Heart left ventricle (tissue), 16 donors: ENCODE data around the gene FOXN1. TPM values are rescaled to one million over a fixed set of nuclear protein-coding genes. Genes with fewer than 3 reads are reported as not detected.

Source experiments
- ATAC-seq, 4 donors: fragments of 200-7000 bp; cut with Tn5 transposase; one replicate each; pipeline ENCODE4 v1.9.1; 2020 to 2022; ENCODE audit warnings: moderate library complexity in 4 of 4, mild to moderate bottlenecking in 3 of 4, moderate number of reproducible peaks in 1 of 4
- DNase-seq, 5 donors: peaks; one replicate each; pipeline ENCODE4 v3.0.0-alpha.2; 2020
- H3K27ac ChIP-seq, 12 donors: fragments of 200-600 bp; sonication (generic) in 4 of 12; one replicate each; pipeline versions ENCODE4 v1.5.0 to v1.8.0; 2016 to 2022; ENCODE audit warnings: mild to moderate bottlenecking in 2 of 12
- H3K27me3 ChIP-seq, 9 donors: fragments of 200-600 bp; sonication (generic) in 2 of 9; one replicate each; pipeline versions ENCODE4 v1.5.1 to v1.8.0; 2016 to 2022; ENCODE audit warnings: mild to moderate bottlenecking in 3 of 9
- H3K36me3 ChIP-seq, 9 donors: fragments of 200-600 bp; sonication (generic) in 2 of 9; one replicate each; pipeline versions ENCODE4 v1.5.0 to v1.8.0; 2018 to 2022; ENCODE audit warnings: mild to moderate bottlenecking in 2 of 9
- H3K4me1 ChIP-seq, 12 donors: fragments of 200-600 bp; sonication (generic) in 4 of 12; one replicate each; pipeline versions ENCODE4 v1.5.0 to v1.8.0; 2016 to 2022; ENCODE audit warnings: mild to moderate bottlenecking in 3 of 12
- H3K4me3 ChIP-seq, 12 donors: fragments of 200-600 bp; sonication (generic) in 4 of 12; one replicate each; pipeline versions ENCODE4 v1.5.0 to v1.8.0; 2017 to 2022; ENCODE audit warnings: mild to moderate bottlenecking in 9 of 12, moderate library complexity in 4 of 12
- H3K9me3 ChIP-seq, 12 donors: fragments of 200-600 bp; sonication (generic) in 4 of 12; one replicate each; pipeline versions ENCODE4 v1.5.0 to v1.8.0; 2016 to 2022; ENCODE audit warnings: mild to moderate bottlenecking in 1 of 12
- POLR2A ChIP-seq, 2 donors: fragments of 450-650 bp; IDR thresholded peaks; one replicate each; pipeline ENCODE4 v1.6.1; 2017; ENCODE audit warnings: antibody characterized with exemption in 2 of 2, mild to moderate bottlenecking in 2 of 2, moderate library complexity in 2 of 2
- WGBS, 4 donors: extraction: QIAGEN DNeasy Blood & Tissue Kit in 2 of 4; methylation state at CpG; one replicate each; pipeline versions ENCODE4 v1.1.5 to v1.1.7; 2013 to 2018; 5-methylcytosine and 5-hydroxymethylcytosine counted together
- intact Hi-C, 10 donors: fragments of 100-400 bp; cut with DNase I; formaldehyde crosslinking; loops; one replicate each; pipeline versions ENCODE4 v1.11.1 to v1.14.2; 2022
- polyA plus RNA-seq, 2 donors: library from polyadenylated mRNA; stranded (reverse); fragments of 200-250 nt; gene quantifications; one replicate each; pipeline ENCODE4 v1.2.3, GENCODE V29; 2013
- total RNA-seq, 9 donors: library from RNA; depleted of rRNA in 2 of 9; stranded (reverse); fragments of >200 nt in 2 of 9; fragmentation: NEBNext Ultra II Directional in 3 of 9; extraction: Animal tissue kit (Norgen Biotek cat#: 25700) in 3 of 9; gene quantifications; one replicate each; pipeline versions ENCODE4 v1.1.0 to v1.2.4, GENCODE V29; 2016 to 2023
- TF ChIP-seq, protein P1 (sequence below), 12 donors: fragments of 200-600 bp; sonication (generic) in 4 of 12; IDR thresholded peaks; one replicate each; pipeline versions ENCODE4 v1.5.0 to v1.8.0; 2018 to 2022; ENCODE audit warnings: antibody characterized with exemption in 12 of 12, mild to moderate bottlenecking in 5 of 12
- donor health status: ischemic (EF 13 %, LVEDD 7.1; RV severe dilation, severe dysfunction).
- donor health status: healthy with polysubstance abuse.
- donor health status: DM: no; HTN: yes; CAD: no.
- donor health status: DM: no; HTN: no; CAD: no.
- donor health status: ischemic (EF 25% LVEDD 6.9; RV normal size, moderate dysfunction).
- donor health status: ischemic (EF 25% LVEDD 5.7; RV mildly dilated, moderate dysfunction).
- donor health status: healthy.
- donor health status: DM: yes; HTN: yes; CAD: no.
- donor health status: ischemic (EF 35%, LVEDD 5.7; RV mildly dilated, moderate dysfunction).
- donor health status: nonischemic (EF 11% LVEDD 7.7; RV severe dilation, severe dysfunction).
- donor health status: DM: yes; HTN: yes; CAD: no.
- donor health status: PGD.
- donor health status: ischemic (EF 29% LVEDD 5.4; RV normal size, mild dysfunction).
- donor health status: nonischemic (EF 23%, LVEDD 6.1; RV moderate dilation, normal function).

The FOXN1 gene
- total and polyA plus RNA-seq, 11 donors: not detected

DNA sequence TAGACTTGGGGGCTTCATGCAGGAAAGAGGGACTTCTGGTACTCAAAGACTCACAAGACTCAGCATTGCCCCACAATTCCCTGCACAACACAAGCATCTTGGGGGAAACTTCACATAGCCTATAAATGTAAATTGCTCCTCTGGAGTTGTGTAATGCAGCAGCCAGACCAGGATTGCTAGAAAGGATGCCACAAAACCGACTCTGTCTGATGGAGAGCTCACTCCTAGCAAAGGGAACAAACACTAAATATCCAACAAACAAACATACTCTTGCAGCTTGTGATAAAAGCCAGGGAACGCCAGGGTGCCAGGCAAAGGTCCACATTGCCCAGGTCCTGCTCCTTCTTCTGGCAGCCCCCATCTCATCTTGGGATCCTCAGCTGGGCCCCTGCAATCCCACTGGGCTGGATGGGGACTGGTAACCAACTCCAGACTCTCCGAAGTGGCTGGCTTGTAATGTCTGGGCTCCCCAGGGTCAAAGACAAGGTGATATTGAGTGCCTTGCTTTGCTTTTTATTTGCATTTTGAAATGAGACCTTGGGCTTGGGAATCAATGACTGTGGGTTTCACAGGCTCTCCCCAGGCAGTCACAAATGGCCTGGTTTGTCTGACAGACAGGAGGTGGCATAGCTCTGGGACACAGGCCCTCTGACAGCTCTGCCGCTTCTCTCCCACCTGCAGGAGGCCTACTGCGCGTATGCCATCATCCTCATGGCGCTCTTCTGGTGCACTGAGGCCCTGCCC lies 17.4 kb upstream of the FOXN1 start:
- H3K27me3 ChIP-seq: peaks cover 0 to 7% (median 0%) of the 10 kb centered on the region in 9 donors
- H3K27ac ChIP-seq: no peak overlapping the region
- no peaks in the 10 kb centered on the region for H3K9me3 ChIP-seq
- DNase-seq (no peak), ATAC-seq (no peak)
- no peaks in the 10 kb centered on the region for H3K4me1 ChIP-seq
- intact Hi-C loops: no loop called here
- no peaks in the 10 kb centered on the region for H3K36me3 ChIP-seq
- no peak for TF ChIP-seq POLR2A (IDR thresholded peaks at IDR 0.05)
- TF ChIP-seq, protein P1, sequence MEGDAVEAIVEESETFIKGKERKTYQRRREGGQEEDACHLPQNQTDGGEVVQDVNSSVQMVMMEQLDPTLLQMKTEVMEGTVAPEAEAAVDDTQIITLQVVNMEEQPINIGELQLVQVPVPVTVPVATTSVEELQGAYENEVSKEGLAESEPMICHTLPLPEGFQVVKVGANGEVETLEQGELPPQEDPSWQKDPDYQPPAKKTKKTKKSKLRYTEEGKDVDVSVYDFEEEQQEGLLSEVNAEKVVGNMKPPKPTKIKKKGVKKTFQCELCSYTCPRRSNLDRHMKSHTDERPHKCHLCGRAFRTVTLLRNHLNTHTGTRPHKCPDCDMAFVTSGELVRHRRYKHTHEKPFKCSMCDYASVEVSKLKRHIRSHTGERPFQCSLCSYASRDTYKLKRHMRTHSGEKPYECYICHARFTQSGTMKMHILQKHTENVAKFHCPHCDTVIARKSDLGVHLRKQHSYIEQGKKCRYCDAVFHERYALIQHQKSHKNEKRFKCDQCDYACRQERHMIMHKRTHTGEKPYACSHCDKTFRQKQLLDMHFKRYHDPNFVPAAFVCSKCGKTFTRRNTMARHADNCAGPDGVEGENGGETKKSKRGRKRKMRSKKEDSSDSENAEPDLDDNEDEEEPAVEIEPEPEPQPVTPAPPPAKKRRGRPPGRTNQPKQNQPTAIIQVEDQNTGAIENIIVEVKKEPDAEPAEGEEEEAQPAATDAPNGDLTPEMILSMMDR (IDR thresholded peaks at IDR 0.05): no peak
- H3K4me3 ChIP-seq: no peak overlapping the region
- 76 to 85% (median 79%) methylated on average over 6 to 7 of the region's 7 CpGs for WGBS, 4 donors

DNA sequence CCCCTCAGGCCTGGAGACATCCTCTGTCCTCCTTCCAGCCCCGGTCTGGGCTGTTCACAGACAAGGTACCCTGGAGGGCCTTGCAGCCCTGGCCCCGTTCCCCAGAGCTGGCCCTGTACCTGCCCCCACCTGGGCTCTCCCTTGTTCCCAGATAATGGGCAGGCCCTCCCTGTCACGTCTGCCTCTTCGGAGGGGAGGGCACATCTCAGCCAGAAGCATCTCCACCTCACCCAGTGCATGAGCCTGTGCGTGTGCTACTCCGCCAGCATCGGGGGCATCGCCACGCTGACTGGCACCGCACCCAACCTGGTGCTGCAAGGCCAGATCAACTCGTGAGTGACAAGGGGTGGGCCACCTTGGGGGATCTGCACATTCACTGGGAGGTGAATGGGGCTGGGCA lies 14.9 kb upstream of the FOXN1 start:
- H3K4me3 ChIP-seq: no peak overlapping the region
- no peak for ATAC-seq
- no peak for TF ChIP-seq POLR2A (IDR thresholded peaks at IDR 0.05)
- TF ChIP-seq, protein P1 (IDR thresholded peaks at IDR 0.05): no peak
- H3K36me3 ChIP-seq: no peaks in the 10 kb centered on the region
- WGBS, 4 donors: 79 to 83% (median 81%) methylated on average over 11 of the region's 11 CpGs
- intact Hi-C loops: loop anchor here in 5 of 10 donors (5.0 kb wide), 4 partner anchors 46 to 121 kb away; partner anchors contain the start of gene RSKR (in 2 of the 5)
- H3K4me1 ChIP-seq: no peaks in the 10 kb centered on the region
- H3K27ac ChIP-seq: no peak overlapping the region
- H3K27me3 ChIP-seq: peaks cover 0 to 10% (median 0%) of the 10 kb centered on the region in 9 donors
- DNase-seq: no peak
- no peaks in the 10 kb centered on the region for H3K9me3 ChIP-seq

DNA sequence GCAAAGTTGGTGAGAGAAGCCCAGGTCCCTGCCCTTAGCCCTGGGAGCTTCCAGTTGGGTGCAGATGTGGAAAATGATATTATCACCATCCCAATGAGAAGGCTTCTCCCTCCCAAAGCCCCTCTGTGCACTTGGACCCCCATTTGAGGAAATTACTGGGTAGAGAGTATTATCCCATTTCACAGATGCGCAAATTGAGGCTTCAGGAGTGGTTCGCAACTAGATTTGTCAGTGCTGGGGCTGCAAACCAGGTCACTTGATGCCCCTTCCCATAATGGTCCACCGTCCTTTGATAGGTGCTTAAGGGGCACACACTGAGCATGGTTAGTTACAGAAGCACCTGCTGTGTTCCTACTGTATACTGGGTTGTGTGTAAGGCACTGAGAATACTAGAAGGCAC lies 14.3 kb upstream of the FOXN1 start:
- intact Hi-C loops: loop anchor here in 5 of 10 donors (5.0 kb wide), 4 partner anchors 45 to 120 kb away; partner anchors contain the start of gene RSKR (in 2 of the 5)
- H3K27me3 ChIP-seq: peaks cover 0 to 10% (median 0%) of the 10 kb centered on the region in 9 donors
- DNase-seq: no peak
- H3K27ac ChIP-seq: no peak overlapping the region
- no peaks in the 10 kb centered on the region for H3K4me1 ChIP-seq
- H3K36me3 ChIP-seq: no peaks in the 10 kb centered on the region
- no peak for ATAC-seq
- WGBS, 4 donors: 83 to 100% (median 91%) methylated on average over 1 to 3 of the region's 3 CpGs
- H3K4me3 ChIP-seq: no peak overlapping the region
- no peak for TF ChIP-seq POLR2A (IDR thresholded peaks at IDR 0.05)
- TF ChIP-seq, protein P1 (IDR thresholded peaks at IDR 0.05): no peak
- H3K9me3 ChIP-seq: no peaks in the 10 kb centered on the region

DNA sequence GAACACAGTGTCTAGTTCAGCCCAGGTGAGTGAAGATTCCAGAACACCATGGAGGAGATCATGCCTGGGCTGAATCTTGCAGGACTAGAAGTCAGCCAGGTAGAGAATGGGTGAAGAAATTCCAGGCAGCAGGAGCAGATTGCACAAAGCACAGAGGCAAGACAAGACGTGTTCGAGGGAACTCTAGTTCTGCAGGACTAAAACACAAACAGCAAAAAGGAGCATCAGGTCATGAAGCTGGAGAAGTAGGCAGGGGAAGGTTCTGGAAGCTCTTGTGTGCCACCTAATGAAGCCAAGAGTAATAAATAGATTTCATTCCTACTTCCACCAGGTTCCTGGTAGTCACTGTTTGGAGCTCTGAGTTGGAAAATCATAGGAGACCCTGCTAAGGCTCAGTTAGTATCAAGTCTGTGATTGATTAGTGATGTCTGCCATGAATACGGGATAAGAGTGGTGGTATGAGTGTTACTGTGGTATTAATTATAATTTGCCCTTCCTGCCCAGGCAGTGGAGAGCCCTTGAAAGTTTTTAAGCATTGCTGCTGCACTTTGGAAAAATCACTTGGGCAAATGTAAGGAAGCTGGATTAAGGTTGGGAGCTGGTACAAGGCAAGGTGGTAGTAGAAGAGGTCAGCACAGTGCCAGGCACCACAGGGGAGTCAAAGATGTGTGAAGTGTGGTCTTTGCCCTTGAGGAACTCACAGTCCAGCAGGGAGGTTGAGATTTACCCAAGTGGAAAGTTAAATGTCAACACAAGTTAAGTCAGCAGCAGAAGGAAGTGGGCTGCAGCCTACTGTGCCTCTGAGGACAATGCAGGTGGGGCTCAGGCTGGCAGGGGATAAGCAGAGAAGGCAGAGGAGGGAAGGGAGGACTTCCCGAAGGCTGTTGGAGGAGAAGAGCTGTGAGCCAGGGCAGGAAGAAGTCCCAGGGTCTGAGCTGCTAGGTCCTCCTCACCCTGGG lies 13.5 kb upstream of the FOXN1 start:
- H3K9me3 ChIP-seq: no peaks in the 10 kb centered on the region
- no peak for DNase-seq
- no peaks in the 10 kb centered on the region for H3K36me3 ChIP-seq
- no peak overlapping the region for H3K27ac ChIP-seq
- H3K27me3 ChIP-seq: peaks cover 0 to 10% (median 0%) of the 10 kb centered on the region in 9 donors
- TF ChIP-seq, protein P1 (IDR thresholded peaks at IDR 0.05): no peak
- no peak for TF ChIP-seq POLR2A (IDR thresholded peaks at IDR 0.05)
- intact Hi-C loops: loop anchor here in 5 of 10 donors (5.0 kb wide), 4 partner anchors 45 to 120 kb away; partner anchors contain the start of gene RSKR (in 2 of the 5)
- ATAC-seq: no peak
- WGBS, 4 donors: 55 to 64% (median 62%) methylated on average over 4 of the region's 4 CpGs
- no peaks in the 10 kb centered on the region for H3K4me1 ChIP-seq
- no peak overlapping the region for H3K4me3 ChIP-seq
